HCT116 (cell line): ENCODE data around the gene ASPHD2. TPM values are rescaled to one million over a fixed set of nuclear protein-coding genes. Genes with fewer than 3 reads are reported as not detected.

Experiments used
- ATAC-seq: fragments of 200-7000 bp; cut with Tn5 transposase; 2 replicates; pipeline ENCODE4 v1.9.1; 2020; ENCODE audit warnings: mild to moderate bottlenecking, moderate library complexity
- BruUV-seq: library from RNA; stranded (reverse); fragments of 400-500 nt; replicated peaks from 2 replicates; lab custom pipeline; 2021; lab: Mats Ljungman, UMichigan
- CTCF ChIA-PET: fragments of 300-600 bp; sonication (Branson Sonifier 250); formaldehyde crosslinking; loops from one replicate; lab custom pipeline; 2021; ENCODE audit warnings: antibody characterized with exemption; lab: Charles Lee
- POLR2A ChIA-PET: fragments of 300-600, 350-600 bp; sonication (Branson Sonifier 250); formaldehyde crosslinking; loops from one replicate; lab custom pipeline; 2021; ENCODE audit warnings: antibody characterized with exemption; lab: Charles Lee
- RAD21 ChIA-PET, 2 experiments: fragments of 300-600 bp; sonication (Branson Sonifier 250); formaldehyde crosslinking; loops; one replicate each; lab custom pipeline; 2023; ENCODE audit warnings: low total read pairs in 2 of 2; ENCODE audit not compliant: uncharacterized antibody in 2 of 2, unreplicated experiment in 2 of 2, low non-redundant PET in 1 of 2; lab: Charles Lee
- DNase-seq: peaks from one replicate; pipeline ENCODE4 v3.0.0-alpha.2; 2010; ENCODE audit warnings: low read depth, low spot score
- H2AFZ ChIP-seq: fragments of 200-600 bp; shearing (Covaris generic), sonication (generic); 2 replicates; pipeline ENCODE4 v1.6.1; 2017; ENCODE audit warnings: low read depth, mixed run types, mixed read lengths, antibody characterized with exemption, low read length; ENCODE audit not compliant: poor library complexity, severe bottlenecking
- H3K27ac ChIP-seq: 2 replicates; pipeline ENCODE4 v1.5.1; 2012; ENCODE audit warnings: low read depth, low read length
- H3K27me3 ChIP-seq: fragments of 200-600 bp; sonication (generic); 2 replicates; pipeline ENCODE4 v1.6.1; 2016; ENCODE audit warnings: mixed run types, low read length, mixed read lengths; ENCODE audit not compliant: insufficient read depth
- H3K36me3 ChIP-seq, 2 experiments: fragments of 200-500 bp in 1 of 2; fragments of 200-600 bp in 1 of 2; sonication (Bioruptor generic) in 1 of 2; sonication (generic) in 1 of 2; 2 replicates each; pipeline versions ENCODE4 v1.5.1 to v1.6.1; 2014 to 2016; ENCODE audit warnings: low read length in 2 of 2, inconsistent platforms in 1 of 2, mixed read lengths in 1 of 2, mixed run types in 1 of 2; ENCODE audit not compliant: insufficient read depth in 2 of 2, control insufficient read depth in 1 of 2
- H3K4me1 ChIP-seq, 2 experiments: fragments of 200-600 bp in 1 of 2; sonication (generic) in 1 of 2; 2 replicates each; pipeline versions ENCODE4 v1.5.1 to v1.6.1; 2012 to 2017; ENCODE audit warnings: low read length in 2 of 2, inconsistent platforms in 1 of 2, mild to moderate bottlenecking in 1 of 2, mixed read lengths in 1 of 2, mixed run types in 1 of 2, moderate library complexity in 1 of 2; ENCODE audit not compliant: insufficient read depth in 2 of 2, control insufficient read depth in 1 of 2
- H3K4me2 ChIP-seq: fragments of 200-600 bp; sonication (generic); 2 replicates; pipeline ENCODE4 v1.6.1; 2017; ENCODE audit warnings: mixed run types, low read length, mixed read lengths
- H3K4me3 ChIP-seq, 2 experiments: fragments of 200-600 bp in 1 of 2; sonication (generic) in 1 of 2; replicated peaks in 1 of 2; 2 replicates each; pipeline ENCODE4 v1.5.1; 2011 to 2016; ENCODE audit warnings: low read length in 2 of 2, control low read depth in 1 of 2, low read depth in 1 of 2, mild to moderate bottlenecking in 1 of 2, mixed read lengths in 1 of 2, mixed run types in 1 of 2
- H3K79me2 ChIP-seq: fragments of 200-600 bp; sonication (generic); 2 replicates; pipeline ENCODE4 v1.6.1; 2017; ENCODE audit warnings: mild to moderate bottlenecking, mixed run types, low read length, moderate library complexity, mixed read lengths; ENCODE audit not compliant: insufficient read depth
- H3K9ac ChIP-seq: fragments of 200-600 bp; sonication (generic); 2 replicates; pipeline ENCODE4 v1.6.1; 2016; ENCODE audit warnings: low read length, mixed read lengths
- H3K9me2 ChIP-seq: fragments of 200-600 bp; sonication (generic), shearing (Covaris generic); 2 replicates; pipeline ENCODE4 v1.6.1; 2017; ENCODE audit warnings: mixed run types, mild to moderate bottlenecking, moderate library complexity; ENCODE audit not compliant: insufficient read depth
- H3K9me3 ChIP-seq, 2 experiments: fragments of 200-500 bp in 1 of 2; fragments of 200-600 bp in 1 of 2; sonication (Bioruptor generic) in 1 of 2; sonication (generic) in 1 of 2; 2 replicates each; pipeline ENCODE4 v1.6.1; 2014 to 2017; ENCODE audit warnings: low read length in 2 of 2, mixed read lengths in 2 of 2, inconsistent platforms in 1 of 2, low read depth in 1 of 2, mild to moderate bottlenecking in 1 of 2, mixed run types in 1 of 2, moderate library complexity in 1 of 2; ENCODE audit not compliant: control insufficient read depth in 1 of 2, insufficient read depth in 1 of 2
- H4K20me1 ChIP-seq: fragments of 200-600 bp; sonication (generic), shearing (Covaris generic); 2 replicates; pipeline ENCODE4 v1.6.1; 2017; ENCODE audit warnings: mixed run types, mild to moderate bottlenecking, moderate library complexity; ENCODE audit not compliant: insufficient read depth
- CBX3 ChIP-seq: IDR thresholded peaks from 2 replicates; pipeline ENCODE4 v1.6.1; 2012; ENCODE audit warnings: low read depth
- CEBPB ChIP-seq: IDR thresholded peaks from 2 replicates; pipeline ENCODE4 v1.6.1; 2012; ENCODE audit warnings: low read depth
- EGR1 ChIP-seq: IDR thresholded peaks from 2 replicates; pipeline ENCODE4 v1.6.1; 2012; ENCODE audit warnings: low read depth
- ELF1 ChIP-seq: IDR thresholded peaks from 2 replicates; pipeline ENCODE4 v1.6.1; 2012; ENCODE audit warnings: low read depth, borderline replicate concordance
- POLR2A ChIP-seq: IDR thresholded peaks from 2 replicates; pipeline ENCODE4 v1.7.0; 2011; ENCODE audit warnings: borderline replicate concordance; ENCODE audit not compliant: insufficient read depth, insufficient read length; ENCODE audit errors: extremely low read depth
- POLR2AphosphoS5 ChIP-seq: IDR thresholded peaks from 2 replicates; pipeline ENCODE4 v1.6.1; 2011; ENCODE audit warnings: mild to moderate bottlenecking, low read depth, low read length, moderate library complexity
- RAD21 ChIP-seq: IDR thresholded peaks from 2 replicates; pipeline ENCODE4 v1.6.1; 2012; ENCODE audit warnings: low read depth, mild to moderate bottlenecking
- SIN3A ChIP-seq: IDR thresholded peaks from 2 replicates; pipeline ENCODE4 v1.6.1; 2012; ENCODE audit warnings: low read depth
- SP1 ChIP-seq: IDR thresholded peaks from 2 replicates; pipeline ENCODE4 v1.6.1; 2012; ENCODE audit warnings: low read depth
- TCF7L2 ChIP-seq: IDR thresholded peaks from 2 replicates; pipeline ENCODE4 v1.7.0; 2011; ENCODE audit warnings: borderline replicate concordance, inconsistent platforms; ENCODE audit not compliant: insufficient read depth, insufficient read length; ENCODE audit errors: extremely low read depth
- YY1 ChIP-seq: IDR thresholded peaks from 2 replicates; pipeline ENCODE4 v1.6.1; 2011; ENCODE audit warnings: low read length, low read depth, moderate library complexity, mild to moderate bottlenecking; ENCODE audit not compliant: insufficient replicate concordance; ENCODE audit errors: extremely low read depth
- ZFX ChIP-seq: fragments of 450-650 bp; IDR thresholded peaks from 2 replicates; pipeline ENCODE4 v1.6.1; 2017
- intact Hi-C: fragments of 100-400 bp; cut with micrococcal nuclease; formaldehyde crosslinking; loops from 2 replicates; pipeline ENCODE4 v1.10.0; 2022
- total RNA-seq: library from RNA; stranded (reverse); gene quantifications from one replicate; pipeline ENCODE4 v1.2.1, GENCODE V29; 2021; ENCODE audit not compliant: unreplicated experiment
- TF ChIP-seq, protein P1 (sequence below): IDR thresholded peaks from 2 replicates; pipeline ENCODE4 v1.6.1; 2011; ENCODE audit warnings: mild to moderate bottlenecking, low read length, moderate library complexity; ENCODE audit not compliant: insufficient replicate concordance; ENCODE audit errors: extremely low read depth
- TF ChIP-seq, protein P2 (sequence below): IDR thresholded peaks from 2 replicates; pipeline ENCODE4 v1.6.1; 2012
- TF ChIP-seq, protein P3 (sequence below): IDR thresholded peaks from 2 replicates; pipeline ENCODE4 v1.6.1; 2012

The ASPHD2 gene
- total RNA-seq, 1 experiment from 2014 or later: 4.1 TPM

DNA sequence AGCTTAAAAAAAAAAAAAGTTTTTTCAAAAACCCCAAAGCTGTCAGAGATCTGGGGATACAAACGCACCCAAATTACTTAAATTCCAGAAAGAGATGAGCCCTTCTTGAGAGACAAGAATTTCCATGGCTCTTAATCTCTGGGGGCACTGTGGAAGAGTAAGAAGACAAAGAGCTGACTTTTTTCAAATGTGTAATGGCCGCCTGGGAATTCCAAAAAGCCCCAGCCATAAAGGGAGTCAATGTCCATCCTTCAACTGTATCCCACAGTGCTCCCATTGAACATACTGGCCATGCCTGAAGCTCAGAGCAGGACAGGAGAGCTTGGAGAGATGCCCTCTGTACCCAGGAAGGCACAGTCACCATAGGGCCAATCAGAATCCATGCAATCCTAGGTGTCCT lies 37.4 kb upstream of the ASPHD2 start:
- H3K79me2 ChIP-seq: no peaks in the 10 kb centered on the region
- intact Hi-C loops: no loop called here
- H3K4me1 ChIP-seq: no peaks in the 10 kb centered on the region
- H3K4me2 ChIP-seq: no peak overlapping the region
- H3K9me3 ChIP-seq: no peaks in the 10 kb centered on the region
- H3K27ac ChIP-seq: no peak overlapping the region
- H3K9ac ChIP-seq: no peak overlapping the region
- TF ChIP-seq, protein P1, sequence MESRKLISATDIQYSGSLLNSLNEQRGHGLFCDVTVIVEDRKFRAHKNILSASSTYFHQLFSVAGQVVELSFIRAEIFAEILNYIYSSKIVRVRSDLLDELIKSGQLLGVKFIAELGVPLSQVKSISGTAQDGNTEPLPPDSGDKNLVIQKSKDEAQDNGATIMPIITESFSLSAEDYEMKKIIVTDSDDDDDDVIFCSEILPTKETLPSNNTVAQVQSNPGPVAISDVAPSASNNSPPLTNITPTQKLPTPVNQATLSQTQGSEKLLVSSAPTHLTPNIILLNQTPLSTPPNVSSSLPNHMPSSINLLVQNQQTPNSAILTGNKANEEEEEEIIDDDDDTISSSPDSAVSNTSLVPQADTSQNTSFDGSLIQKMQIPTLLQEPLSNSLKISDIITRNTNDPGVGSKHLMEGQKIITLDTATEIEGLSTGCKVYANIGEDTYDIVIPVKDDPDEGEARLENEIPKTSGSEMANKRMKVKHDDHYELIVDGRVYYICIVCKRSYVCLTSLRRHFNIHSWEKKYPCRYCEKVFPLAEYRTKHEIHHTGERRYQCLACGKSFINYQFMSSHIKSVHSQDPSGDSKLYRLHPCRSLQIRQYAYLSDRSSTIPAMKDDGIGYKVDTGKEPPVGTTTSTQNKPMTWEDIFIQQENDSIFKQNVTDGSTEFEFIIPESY: no peak
- TF ChIP-seq ELF1 (no peak), POLR2A (no peak), TCF7L2 (no peak), YY1 (no peak), POLR2AphosphoS5 (no peak), EGR1 (no peak), SP1 (no peak), CBX3 (no peak), RAD21 (no peak), CEBPB (no peak), SIN3A (no peak), ZFX (no peak)
- TF ChIP-seq, protein P2, sequence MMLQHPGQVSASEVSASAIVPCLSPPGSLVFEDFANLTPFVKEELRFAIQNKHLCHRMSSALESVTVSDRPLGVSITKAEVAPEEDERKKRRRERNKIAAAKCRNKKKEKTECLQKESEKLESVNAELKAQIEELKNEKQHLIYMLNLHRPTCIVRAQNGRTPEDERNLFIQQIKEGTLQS: no peak
- TF ChIP-seq, protein P3, sequence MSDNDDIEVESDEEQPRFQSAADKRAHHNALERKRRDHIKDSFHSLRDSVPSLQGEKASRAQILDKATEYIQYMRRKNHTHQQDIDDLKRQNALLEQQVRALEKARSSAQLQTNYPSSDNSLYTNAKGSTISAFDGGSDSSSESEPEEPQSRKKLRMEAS: no peak
- ChIA-PET POLR2A (no interaction called here), RAD21 (no interaction called here), CTCF (interaction anchor here (1.5 kb wide), 1 partner anchor 25 kb away, joined by 4 read pairs; no protein-coding TSS in a partner anchor)
- H3K9me2 ChIP-seq: no peaks in the 10 kb centered on the region
- H2AFZ ChIP-seq: no peak overlapping the region
- no TSS peak for BruUV-seq
- H4K20me1 ChIP-seq: no peaks in the 10 kb centered on the region
- no peak overlapping the region for H3K4me3 ChIP-seq
- H3K27me3 ChIP-seq: no peaks in the 10 kb centered on the region; the same call in 1 of the 2 replicates
- DNase-seq: no peak
- no peaks in the 10 kb centered on the region for H3K36me3 ChIP-seq
- no peak for ATAC-seq
